Right lobe of liver (tissue), 4 donors: Measurements from ENCODE around the gene HIGD1B.

ENCODE experiments used
- POLR2A ChIP-seq: fragments of 450-650 bp; IDR thresholded peaks from one replicate; pipeline ENCODE4 v1.6.1; 2017; ENCODE audit warnings: antibody characterized with exemption, mild to moderate bottlenecking
- TF ChIP-seq, protein P1 (sequence below), 4 donors: fragments of 200-600 bp in 3 of 4; fragments of 450-650 bp in 1 of 4; IDR thresholded peaks; one replicate each; pipeline versions ENCODE4 v1.5.1 to v1.8.0; 2016 to 2022; ENCODE audit warnings: antibody characterized with exemption in 4 of 4, mild to moderate bottlenecking in 2 of 4
- donor health status: DM: no; HTN: no; CAD: no.
- donor health status: DM: no; HTN: no; CAD: no.
- donor health status: DM: no; HTN: yes; CAD: no.

DNA sequence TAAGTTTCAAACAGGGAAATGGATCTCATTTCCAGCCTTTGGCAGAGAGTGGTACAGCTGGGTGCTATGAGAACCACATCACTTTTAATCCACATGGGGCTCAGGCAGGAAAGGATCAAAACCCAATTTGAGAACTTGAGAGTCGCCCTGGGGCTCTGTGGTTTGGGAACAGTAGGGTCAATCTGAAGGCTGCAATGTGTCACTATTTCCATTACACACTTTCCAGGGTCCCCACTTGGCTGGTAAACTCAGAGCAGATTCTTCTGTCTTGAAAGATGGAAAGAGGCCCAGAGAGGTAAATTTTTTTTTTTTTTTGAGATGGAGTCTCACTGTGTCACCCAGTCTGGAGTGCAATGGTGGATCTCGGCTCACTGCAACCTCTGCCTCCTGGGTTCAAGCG is 6.7 kb upstream of the HIGD1B start:
- TF ChIP-seq, protein P1, sequence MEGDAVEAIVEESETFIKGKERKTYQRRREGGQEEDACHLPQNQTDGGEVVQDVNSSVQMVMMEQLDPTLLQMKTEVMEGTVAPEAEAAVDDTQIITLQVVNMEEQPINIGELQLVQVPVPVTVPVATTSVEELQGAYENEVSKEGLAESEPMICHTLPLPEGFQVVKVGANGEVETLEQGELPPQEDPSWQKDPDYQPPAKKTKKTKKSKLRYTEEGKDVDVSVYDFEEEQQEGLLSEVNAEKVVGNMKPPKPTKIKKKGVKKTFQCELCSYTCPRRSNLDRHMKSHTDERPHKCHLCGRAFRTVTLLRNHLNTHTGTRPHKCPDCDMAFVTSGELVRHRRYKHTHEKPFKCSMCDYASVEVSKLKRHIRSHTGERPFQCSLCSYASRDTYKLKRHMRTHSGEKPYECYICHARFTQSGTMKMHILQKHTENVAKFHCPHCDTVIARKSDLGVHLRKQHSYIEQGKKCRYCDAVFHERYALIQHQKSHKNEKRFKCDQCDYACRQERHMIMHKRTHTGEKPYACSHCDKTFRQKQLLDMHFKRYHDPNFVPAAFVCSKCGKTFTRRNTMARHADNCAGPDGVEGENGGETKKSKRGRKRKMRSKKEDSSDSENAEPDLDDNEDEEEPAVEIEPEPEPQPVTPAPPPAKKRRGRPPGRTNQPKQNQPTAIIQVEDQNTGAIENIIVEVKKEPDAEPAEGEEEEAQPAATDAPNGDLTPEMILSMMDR (IDR thresholded peaks at IDR 0.05), result no peak
- TF ChIP-seq POLR2A, result no peak
